Glutamatergic neuron (in vitro differentiated cells): ENCODE results near the gene SHE. TPM values are rescaled to one million over a fixed set of nuclear protein-coding genes. Genes with fewer than 3 reads are reported as not detected.

Experiments used
- DNase-seq: peaks from one replicate; pipeline ENCODE4 v3.0.0; 2022
- H3K27ac Mint-ChIP-seq: one replicate; pipeline ENCODE4 v1.8.0; 2020; ENCODE audit warnings: mild to moderate bottlenecking, mixed read lengths, inconsistent platforms; ENCODE audit not compliant: unreplicated experiment
- H3K27me3 Mint-ChIP-seq: one replicate; pipeline ENCODE4 v1.8.0; 2020; ENCODE audit warnings: mild to moderate bottlenecking, moderate library complexity, mixed read lengths, inconsistent platforms; ENCODE audit not compliant: unreplicated experiment
- H3K36me3 Mint-ChIP-seq: one replicate; pipeline ENCODE4 v1.8.0; 2020; ENCODE audit warnings: mild to moderate bottlenecking, mixed read lengths, inconsistent platforms; ENCODE audit not compliant: unreplicated experiment
- H3K4me1 Mint-ChIP-seq: one replicate; pipeline ENCODE4 v1.8.0; 2020; ENCODE audit warnings: mild to moderate bottlenecking, low read depth, mixed read lengths, inconsistent platforms; ENCODE audit not compliant: unreplicated experiment
- H3K4me3 Mint-ChIP-seq: one replicate; pipeline ENCODE4 v1.8.0; 2020; ENCODE audit warnings: mild to moderate bottlenecking, mixed read lengths, inconsistent platforms; ENCODE audit not compliant: unreplicated experiment
- H3K9me3 Mint-ChIP-seq: one replicate; pipeline ENCODE4 v1.8.0; 2020; ENCODE audit warnings: mild to moderate bottlenecking, moderate library complexity, mixed read lengths, inconsistent platforms; ENCODE audit not compliant: unreplicated experiment
- CTCF ChIP-seq: fragments of 200-600 bp; sonication (generic); IDR thresholded peaks from one replicate; pipeline ENCODE4 v1.5.0; 2021; ENCODE audit not compliant: partially characterized antibody, unreplicated experiment
- total RNA-seq: library from RNA; stranded (reverse); fragmentation: NEBNext Ultra II Directional; extraction: Animal tissue kit (Norgen Biotek cat#: 25700); gene quantifications from one replicate; pipeline ENCODE4 v1.2.1, GENCODE V29; 2021; ENCODE audit not compliant: unreplicated experiment

SHE gene
- total RNA-seq, 1 donor from 2014 or later, result 0.07 TPM

- Mint-ChIP-seq H3K4me3 (peak overlapping the region; percentile 65), H3K9me3 (peaks cover 2% of the 10 kb centered on the region), H3K4me1 (peaks cover 10% of the 10 kb centered on the region), H3K27ac (no peak overlapping the region), H3K27me3 (no peaks in the 10 kb centered on the region), H3K36me3 (no peaks in the 10 kb centered on the region)
- no peak for TF ChIP-seq CTCF
- no peak for DNase-seq
Observed at GRCh38 chr1:154430903-154431302, 71.3 kb downstream of the SHE start.

GRCh38 chr1:154429841-154430611 is 72.2 kb downstream of the SHE start:
- DNase-seq, result no peak
- TF ChIP-seq CTCF, result no peak
- Mint-ChIP-seq H3K36me3 (no peaks in the 10 kb centered on the region), H3K4me1 (peaks cover 10% of the 10 kb centered on the region), H3K27ac (no peak overlapping the region), H3K9me3 (peaks cover 2% of the 10 kb centered on the region), H3K27me3 (no peaks in the 10 kb centered on the region), H3K4me3 (no peak overlapping the region)

Other genes starting within 250 kb of the SHE start
- 79.1 TPM for gene HAX1, start 229.8 kb downstream of the SHE start, total RNA-seq
- not detected for gene AQP10, start 181.3 kb downstream of the SHE start, total RNA-seq
- 68.7 TPM for gene ATP8B2, start 176.9 kb downstream of the SHE start, total RNA-seq
- gene IL6R, start 97.1 kb downstream of the SHE start, total RNA-seq, result 1.6 TPM
- not detected for gene TDRD10, start 193 bp downstream of the SHE start, total RNA-seq
- 80.5 TPM for gene UBE2Q1, start 56.2 kb upstream of the SHE start, total RNA-seq
- 44.9 TPM for gene CHRNB2, start 65.4 kb upstream of the SHE start, total RNA-seq
- 166 TPM for gene ADAR, start 105.8 kb upstream of the SHE start, total RNA-seq